HCT116 (cell line): ENCODE data around the gene NCLN. TPM values are rescaled to one million over a fixed set of nuclear protein-coding genes. Genes with fewer than 3 reads are reported as not detected.
"Not testable (repeated sequence)": the region's sequence is repeated elsewhere in the genome, so short reads cannot be mapped to it uniquely, and the experiment has no call there.

Source experiments
- ATAC-seq: fragments of 200-7000 bp; cut with Tn5 transposase; 2 replicates; pipeline ENCODE4 v1.9.1; 2020; ENCODE audit warnings: mild to moderate bottlenecking, moderate library complexity
- BruUV-seq: library from RNA; stranded (reverse); fragments of 400-500 nt; replicated peaks from 2 replicates; lab custom pipeline; 2021; lab: Mats Ljungman, UMichigan
- CTCF ChIA-PET: fragments of 300-600 bp; sonication (Branson Sonifier 250); formaldehyde crosslinking; loops from one replicate; lab custom pipeline; 2021; ENCODE audit warnings: antibody characterized with exemption; lab: Charles Lee
- POLR2A ChIA-PET: fragments of 300-600, 350-600 bp; sonication (Branson Sonifier 250); formaldehyde crosslinking; loops from one replicate; lab custom pipeline; 2021; ENCODE audit warnings: antibody characterized with exemption; lab: Charles Lee
- RAD21 ChIA-PET, 2 experiments: fragments of 300-600 bp; sonication (Branson Sonifier 250); formaldehyde crosslinking; loops; one replicate each; lab custom pipeline; 2023; ENCODE audit warnings: low total read pairs in 2 of 2; ENCODE audit not compliant: uncharacterized antibody in 2 of 2, unreplicated experiment in 2 of 2, low non-redundant PET in 1 of 2; lab: Charles Lee
- DNase-seq: peaks from one replicate; pipeline ENCODE4 v3.0.0-alpha.2; 2010; ENCODE audit warnings: low read depth, low spot score
- H2AFZ ChIP-seq: fragments of 200-600 bp; shearing (Covaris generic), sonication (generic); 2 replicates; pipeline ENCODE4 v1.6.1; 2017; ENCODE audit warnings: low read depth, mixed run types, mixed read lengths, antibody characterized with exemption, low read length; ENCODE audit not compliant: poor library complexity, severe bottlenecking
- H3K27ac ChIP-seq: 2 replicates; pipeline ENCODE4 v1.5.1; 2012; ENCODE audit warnings: low read depth, low read length
- H3K27me3 ChIP-seq: fragments of 200-600 bp; sonication (generic); 2 replicates; pipeline ENCODE4 v1.6.1; 2016; ENCODE audit warnings: mixed run types, low read length, mixed read lengths; ENCODE audit not compliant: insufficient read depth
- H3K36me3 ChIP-seq, 2 experiments: fragments of 200-500 bp in 1 of 2; fragments of 200-600 bp in 1 of 2; sonication (Bioruptor generic) in 1 of 2; sonication (generic) in 1 of 2; 2 replicates each; pipeline versions ENCODE4 v1.5.1 to v1.6.1; 2014 to 2016; ENCODE audit warnings: low read length in 2 of 2, inconsistent platforms in 1 of 2, mixed read lengths in 1 of 2, mixed run types in 1 of 2; ENCODE audit not compliant: insufficient read depth in 2 of 2, control insufficient read depth in 1 of 2
- H3K4me1 ChIP-seq, 2 experiments: fragments of 200-600 bp in 1 of 2; sonication (generic) in 1 of 2; 2 replicates each; pipeline versions ENCODE4 v1.5.1 to v1.6.1; 2012 to 2017; ENCODE audit warnings: low read length in 2 of 2, inconsistent platforms in 1 of 2, mild to moderate bottlenecking in 1 of 2, mixed read lengths in 1 of 2, mixed run types in 1 of 2, moderate library complexity in 1 of 2; ENCODE audit not compliant: insufficient read depth in 2 of 2, control insufficient read depth in 1 of 2
- H3K4me2 ChIP-seq: fragments of 200-600 bp; sonication (generic); 2 replicates; pipeline ENCODE4 v1.6.1; 2017; ENCODE audit warnings: mixed run types, low read length, mixed read lengths
- H3K4me3 ChIP-seq, 2 experiments: fragments of 200-600 bp in 1 of 2; sonication (generic) in 1 of 2; replicated peaks in 1 of 2; 2 replicates each; pipeline ENCODE4 v1.5.1; 2011 to 2016; ENCODE audit warnings: low read length in 2 of 2, control low read depth in 1 of 2, low read depth in 1 of 2, mild to moderate bottlenecking in 1 of 2, mixed read lengths in 1 of 2, mixed run types in 1 of 2
- H3K79me2 ChIP-seq: fragments of 200-600 bp; sonication (generic); 2 replicates; pipeline ENCODE4 v1.6.1; 2017; ENCODE audit warnings: mild to moderate bottlenecking, mixed run types, low read length, moderate library complexity, mixed read lengths; ENCODE audit not compliant: insufficient read depth
- H3K9ac ChIP-seq: fragments of 200-600 bp; sonication (generic); 2 replicates; pipeline ENCODE4 v1.6.1; 2016; ENCODE audit warnings: low read length, mixed read lengths
- H3K9me2 ChIP-seq: fragments of 200-600 bp; sonication (generic), shearing (Covaris generic); 2 replicates; pipeline ENCODE4 v1.6.1; 2017; ENCODE audit warnings: mixed run types, mild to moderate bottlenecking, moderate library complexity; ENCODE audit not compliant: insufficient read depth
- H3K9me3 ChIP-seq, 2 experiments: fragments of 200-500 bp in 1 of 2; fragments of 200-600 bp in 1 of 2; sonication (Bioruptor generic) in 1 of 2; sonication (generic) in 1 of 2; 2 replicates each; pipeline ENCODE4 v1.6.1; 2014 to 2017; ENCODE audit warnings: low read length in 2 of 2, mixed read lengths in 2 of 2, inconsistent platforms in 1 of 2, low read depth in 1 of 2, mild to moderate bottlenecking in 1 of 2, mixed run types in 1 of 2, moderate library complexity in 1 of 2; ENCODE audit not compliant: control insufficient read depth in 1 of 2, insufficient read depth in 1 of 2
- H4K20me1 ChIP-seq: fragments of 200-600 bp; sonication (generic), shearing (Covaris generic); 2 replicates; pipeline ENCODE4 v1.6.1; 2017; ENCODE audit warnings: mixed run types, mild to moderate bottlenecking, moderate library complexity; ENCODE audit not compliant: insufficient read depth
- CTCF ChIP-seq, 3 experiments: fragments of 200-600 bp in 1 of 3; sonication (generic) in 1 of 3; IDR thresholded peaks in 2 of 3; conservative IDR thresholded peaks in 1 of 3; 2 replicates each; pipeline ENCODE4 v1.5.1; 2012 to 2017; ENCODE audit warnings: low read depth in 2 of 3, low read length in 2 of 3, antibody characterized with exemption in 1 of 3, borderline replicate concordance in 1 of 3, control low read depth in 1 of 3, mild to moderate bottlenecking in 1 of 3, mixed read lengths in 1 of 3, mixed run types in 1 of 3, moderate library complexity in 1 of 3; ENCODE audit not compliant: insufficient read depth in 1 of 3
- JUND ChIP-seq: IDR thresholded peaks from 2 replicates; pipeline ENCODE4 v1.6.1; 2012
- ZNF274 ChIP-seq: fragments of 200-500 bp; sonication (Bioruptor generic); IDR thresholded peaks from 2 replicates; pipeline ENCODE4 v1.6.1; 2014; ENCODE audit warnings: mild to moderate bottlenecking, low read depth, low read length, inconsistent platforms
- intact Hi-C: fragments of 100-400 bp; cut with micrococcal nuclease; formaldehyde crosslinking; loops from 2 replicates; pipeline ENCODE4 v1.10.0; 2022
- total RNA-seq: library from RNA; stranded (reverse); gene quantifications from one replicate; pipeline ENCODE4 v1.2.1, GENCODE V29; 2021; ENCODE audit not compliant: unreplicated experiment

Gene NCLN
- total RNA-seq, 1 experiment from 2014 or later, result 119 TPM

- TF ChIP-seq ZNF274, result no peak
- TF ChIP-seq JUND, result no peak
- TF ChIP-seq CTCF (IDR thresholded peaks at IDR 0.05 in 2 of 3, conservative IDR thresholded peaks at IDR 0.05 in 1 of 3; ENCODE audit: borderline replicate concordance in 1 of 3, insufficient read depth in 1 of 3, low read depth in 2 of 3, low read length in 2 of 3), result no peak
- Histone ChIP-seq H4K20me1 (no peaks in the 10 kb centered on the region), H3K36me3 (no peaks in the 10 kb centered on the region), H3K4me3 (no peak overlapping the region), H3K4me1 (peaks cover 0 to 3% of the 10 kb centered on the region in 2 experiments; a peak in 1 of 4 replicates), H3K9me2 (no peaks in the 10 kb centered on the region), H3K79me2 (no peaks in the 10 kb centered on the region), H2AFZ (no peak overlapping the region), H3K4me2 (no peak overlapping the region), H3K9ac (no peak overlapping the region), H3K27me3 (no peaks in the 10 kb centered on the region), H3K9me3 (no peaks in the 10 kb centered on the region), H3K27ac (no peak overlapping the region)
- RAD21 ChIA-PET, result no interaction called here
- CTCF ChIA-PET, result no interaction called here
- ATAC-seq (no peak), DNase-seq (no peak)
- intact Hi-C loops, result no loop called here
- POLR2A ChIA-PET, result no interaction called here
- BruUV-seq, result no TSS peak
These were observed 34.8 kb downstream of the NCLN start for GRCh38 chr19:3220576-3220975.

GRCh38 chr19:3221576-3221975 is 35.8 kb downstream of the NCLN start:
- intact Hi-C loops, result not testable (repeated sequence)

More at GRCh38 chr19:3221576-3221975, 35.8 kb downstream of the NCLN start:
- H3K79me2 ChIP-seq, H3K27me3 ChIP-seq, ATAC-seq, H3K9ac ChIP-seq, H2AFZ ChIP-seq, H3K27ac ChIP-seq, H3K4me3 ChIP-seq, H3K4me1 ChIP-seq, H3K4me2 ChIP-seq, H3K36me3 ChIP-seq, H3K9me2 ChIP-seq, H3K9me3 ChIP-seq, POLR2A ChIA-PET, RAD21 ChIA-PET, CTCF ChIA-PET, BruUV-seq, H4K20me1 ChIP-seq, DNase-seq: not testable (repeated sequence)
